ENCODE results near the gene FXN.

The FXN gene

GRCh38 chr9:69122082-69122548 lies 86.6 kb downstream of the FXN start:
- H3K27me3 ChIP-seq (ENCODE audit: control insufficient read depth, insufficient read depth, low read length) = no peaks in the 10 kb centered on the region
- peak overlapping the region; percentile 83 for H3K4me3 ChIP-seq (ENCODE audit: low read depth, low read length)
- peak overlapping the region; percentile 87 for H3K9ac ChIP-seq (ENCODE audit: low read depth, low read length)
- H3K9me3 ChIP-seq (ENCODE audit: control insufficient read depth, insufficient read depth, low read length) = no peaks in the 10 kb centered on the region
- peaks cover 16% of the 10 kb centered on the region for H3K4me1 ChIP-seq (ENCODE audit: control insufficient read depth, insufficient read depth, low read length)
- no peaks in the 10 kb centered on the region for H3K36me3 ChIP-seq (ENCODE audit: control insufficient read depth, insufficient read depth, low read length)
- peak overlapping the region; percentile 100 for H3K27ac ChIP-seq (ENCODE audit: low read depth, low read length)

GRCh38 chr9:69122549-69123141 lies 87.1 kb downstream of the FXN start:
- peak overlapping the region; percentile 83 for H3K4me3 ChIP-seq (ENCODE audit: low read depth, low read length)
- peaks cover 16% of the 10 kb centered on the region for H3K4me1 ChIP-seq (ENCODE audit: control insufficient read depth, insufficient read depth, low read length)
- no peaks in the 10 kb centered on the region for H3K27me3 ChIP-seq (ENCODE audit: control insufficient read depth, insufficient read depth, low read length)
- H3K9me3 ChIP-seq (ENCODE audit: control insufficient read depth, insufficient read depth, low read length) = no peaks in the 10 kb centered on the region
- H3K9ac ChIP-seq (ENCODE audit: low read depth, low read length) = peak overlapping the region; percentile 87
- peak overlapping the region; percentile 100 for H3K27ac ChIP-seq (ENCODE audit: low read depth, low read length)
- H3K36me3 ChIP-seq (ENCODE audit: control insufficient read depth, insufficient read depth, low read length) = no peaks in the 10 kb centered on the region

GRCh38 chr9:69130456-69131441 lies 95.2 kb downstream of the FXN start:
- no peak overlapping the region for H3K9ac ChIP-seq (ENCODE audit: low read depth, low read length)
- H3K27me3 ChIP-seq (ENCODE audit: control insufficient read depth, insufficient read depth, low read length) = no peaks in the 10 kb centered on the region
- H3K4me3 ChIP-seq (ENCODE audit: low read depth, low read length) = no peak overlapping the region
- H3K27ac ChIP-seq (ENCODE audit: low read depth, low read length) = no peak overlapping the region
- H3K36me3 ChIP-seq (ENCODE audit: control insufficient read depth, insufficient read depth, low read length) = peaks cover 17% of the 10 kb centered on the region; the same call in 1 of the 2 replicates
- H3K9me3 ChIP-seq (ENCODE audit: control insufficient read depth, insufficient read depth, low read length) = no peaks in the 10 kb centered on the region
- H3K4me1 ChIP-seq (ENCODE audit: control insufficient read depth, insufficient read depth, low read length) = peaks cover 26% of the 10 kb centered on the region

- Histone ChIP-seq H3K36me3 (ENCODE audit: control insufficient read depth, insufficient read depth, low read length) (peaks cover 17% of the 10 kb centered on the region; the same call in 1 of the 2 replicates), H3K4me3 (ENCODE audit: low read depth, low read length) (no peak overlapping the region), H3K27ac (ENCODE audit: low read depth, low read length) (no peak overlapping the region), H3K9me3 (ENCODE audit: control insufficient read depth, insufficient read depth, low read length) (no peaks in the 10 kb centered on the region), H3K4me1 (ENCODE audit: control insufficient read depth, insufficient read depth, low read length) (peaks cover 28% of the 10 kb centered on the region), H3K27me3 (ENCODE audit: control insufficient read depth, insufficient read depth, low read length) (no peaks in the 10 kb centered on the region), H3K9ac (ENCODE audit: low read depth, low read length) (no peak overlapping the region)
Observed at GRCh38 chr9:69131682-69132081, 96.1 kb downstream of the FXN start.

GRCh38 chr9:69132361-69132760 lies 96.8 kb downstream of the FXN start:
- peaks cover 29% of the 10 kb centered on the region for H3K4me1 ChIP-seq (ENCODE audit: control insufficient read depth, insufficient read depth, low read length)
- H3K9me3 ChIP-seq (ENCODE audit: control insufficient read depth, insufficient read depth, low read length) = no peaks in the 10 kb centered on the region
- H3K36me3 ChIP-seq (ENCODE audit: control insufficient read depth, insufficient read depth, low read length) = peaks cover 17% of the 10 kb centered on the region; the same call in 1 of the 2 replicates
- no peak overlapping the region for H3K27ac ChIP-seq (ENCODE audit: low read depth, low read length)
- no peak overlapping the region for H3K9ac ChIP-seq (ENCODE audit: low read depth, low read length)
- no peak overlapping the region for H3K4me3 ChIP-seq (ENCODE audit: low read depth, low read length)
- H3K27me3 ChIP-seq (ENCODE audit: control insufficient read depth, insufficient read depth, low read length) = no peaks in the 10 kb centered on the region

- Histone ChIP-seq H3K9ac (ENCODE audit: low read depth, low read length) (no peak overlapping the region), H3K4me3 (ENCODE audit: low read depth, low read length) (no peak overlapping the region), H3K27me3 (ENCODE audit: control insufficient read depth, insufficient read depth, low read length) (no peaks in the 10 kb centered on the region), H3K4me1 (ENCODE audit: control insufficient read depth, insufficient read depth, low read length) (peaks cover 29% of the 10 kb centered on the region), H3K36me3 (ENCODE audit: control insufficient read depth, insufficient read depth, low read length) (peaks cover 28% of the 10 kb centered on the region; the same call in 1 of the 2 replicates), H3K27ac (ENCODE audit: low read depth, low read length) (no peak overlapping the region), H3K9me3 (ENCODE audit: control insufficient read depth, insufficient read depth, low read length) (no peaks in the 10 kb centered on the region)
Observed at GRCh38 chr9:69134412-69134811, 98.9 kb downstream of the FXN start.

GRCh38 chr9:69136185-69136584 lies 100.6 kb downstream of the FXN start:
- Histone ChIP-seq H3K4me1 (ENCODE audit: control insufficient read depth, insufficient read depth, low read length) (peaks cover 17% of the 10 kb centered on the region), H3K4me3 (ENCODE audit: low read depth, low read length) (no peak overlapping the region), H3K27me3 (ENCODE audit: control insufficient read depth, insufficient read depth, low read length) (no peaks in the 10 kb centered on the region), H3K36me3 (ENCODE audit: control insufficient read depth, insufficient read depth, low read length) (peaks cover 32% of the 10 kb centered on the region), H3K9me3 (ENCODE audit: control insufficient read depth, insufficient read depth, low read length) (no peaks in the 10 kb centered on the region), H3K27ac (ENCODE audit: low read depth, low read length) (no peak overlapping the region), H3K9ac (ENCODE audit: low read depth, low read length) (no peak overlapping the region)

GRCh38 chr9:69136779-69137178 lies 101.2 kb downstream of the FXN start:
- peaks cover 32% of the 10 kb centered on the region for H3K36me3 ChIP-seq (ENCODE audit: control insufficient read depth, insufficient read depth, low read length)
- no peak overlapping the region for H3K27ac ChIP-seq (ENCODE audit: low read depth, low read length)
- H3K27me3 ChIP-seq (ENCODE audit: control insufficient read depth, insufficient read depth, low read length) = no peaks in the 10 kb centered on the region
- no peak overlapping the region for H3K9ac ChIP-seq (ENCODE audit: low read depth, low read length)
- no peaks in the 10 kb centered on the region for H3K9me3 ChIP-seq (ENCODE audit: control insufficient read depth, insufficient read depth, low read length)
- peaks cover 14% of the 10 kb centered on the region for H3K4me1 ChIP-seq (ENCODE audit: control insufficient read depth, insufficient read depth, low read length)
- H3K4me3 ChIP-seq (ENCODE audit: low read depth, low read length) = no peak overlapping the region

- Histone ChIP-seq H3K4me3 (ENCODE audit: low read depth, low read length) (no peak overlapping the region), H3K4me1 (ENCODE audit: control insufficient read depth, insufficient read depth, low read length) (peaks cover 14% of the 10 kb centered on the region), H3K27me3 (ENCODE audit: control insufficient read depth, insufficient read depth, low read length) (no peaks in the 10 kb centered on the region), H3K36me3 (ENCODE audit: control insufficient read depth, insufficient read depth, low read length) (peaks cover 32% of the 10 kb centered on the region), H3K27ac (ENCODE audit: low read depth, low read length) (no peak overlapping the region), H3K9ac (ENCODE audit: low read depth, low read length) (no peak overlapping the region), H3K9me3 (ENCODE audit: control insufficient read depth, insufficient read depth, low read length) (no peaks in the 10 kb centered on the region)
Observed at GRCh38 chr9:69137311-69137710, 101.8 kb downstream of the FXN start.

GRCh38 chr9:69139596-69139995 lies 104.0 kb downstream of the FXN start:
- no peak overlapping the region for H3K9ac ChIP-seq (ENCODE audit: low read depth, low read length)
- H3K4me1 ChIP-seq (ENCODE audit: control insufficient read depth, insufficient read depth, low read length) = peaks cover 10% of the 10 kb centered on the region
- no peaks in the 10 kb centered on the region for H3K9me3 ChIP-seq (ENCODE audit: control insufficient read depth, insufficient read depth, low read length)
- no peak overlapping the region for H3K27ac ChIP-seq (ENCODE audit: low read depth, low read length)
- no peaks in the 10 kb centered on the region for H3K27me3 ChIP-seq (ENCODE audit: control insufficient read depth, insufficient read depth, low read length)
- H3K4me3 ChIP-seq (ENCODE audit: low read depth, low read length) = no peak overlapping the region
- H3K36me3 ChIP-seq (ENCODE audit: control insufficient read depth, insufficient read depth, low read length) = peaks cover 25% of the 10 kb centered on the region

All from HUES48 (cell line).